ENCODE measurements around the gene SMAD5. TPM values are rescaled to one million over a fixed set of nuclear protein-coding genes. Genes with fewer than 3 reads are reported as not detected.

The SMAD5 gene
- total and polyA plus RNA-seq, 8 donors, result 4.3 to 46.1 (median 20.7) TPM

DNA sequence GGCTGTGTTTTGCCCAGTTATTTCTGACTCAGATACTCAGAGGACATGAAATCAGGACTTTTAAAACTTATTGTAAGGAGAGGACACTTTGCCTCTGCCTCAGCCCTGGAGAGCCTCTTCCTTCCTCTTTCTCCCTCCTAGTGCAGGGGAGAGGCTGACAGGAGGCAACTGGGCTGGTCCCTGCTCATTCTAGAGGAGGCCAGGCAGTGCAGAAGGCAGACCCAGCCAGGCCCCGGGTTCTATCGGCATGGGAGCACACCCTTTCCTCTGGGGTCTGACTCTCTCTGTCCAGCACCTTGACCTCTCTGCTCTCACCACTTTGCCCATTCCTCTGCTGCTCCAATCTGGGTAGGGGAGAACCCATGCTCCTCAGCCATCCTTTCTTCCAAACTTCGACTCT lies 76.3 kb downstream of the SMAD5 start:
- Histone ChIP-seq H3K4me1 (no peaks in the 10 kb centered on the region), H3K9me3 (no peaks in the 10 kb centered on the region), H3K36me3 (no peaks in the 10 kb centered on the region), H3K27me3 (no peaks in the 10 kb centered on the region), H3K27ac (no peak overlapping the region), H3K4me3 (no peak overlapping the region)
- 60 to 78% methylated on average over 3 of the region's 3 CpGs for WGBS, 2 donors
- TF ChIP-seq CTCF (IDR thresholded peaks at IDR 0.05), result no peak
- FAIRE-seq, result no peak
- no peak for DNase-seq
- intact Hi-C loops (cut with DNase I), result loop anchor here (5.0 to 10.0 kb wide), 2 partner anchors 322 to 324 kb away; no protein-coding TSS in a partner anchor
- no peak for ATAC-seq

DNA sequence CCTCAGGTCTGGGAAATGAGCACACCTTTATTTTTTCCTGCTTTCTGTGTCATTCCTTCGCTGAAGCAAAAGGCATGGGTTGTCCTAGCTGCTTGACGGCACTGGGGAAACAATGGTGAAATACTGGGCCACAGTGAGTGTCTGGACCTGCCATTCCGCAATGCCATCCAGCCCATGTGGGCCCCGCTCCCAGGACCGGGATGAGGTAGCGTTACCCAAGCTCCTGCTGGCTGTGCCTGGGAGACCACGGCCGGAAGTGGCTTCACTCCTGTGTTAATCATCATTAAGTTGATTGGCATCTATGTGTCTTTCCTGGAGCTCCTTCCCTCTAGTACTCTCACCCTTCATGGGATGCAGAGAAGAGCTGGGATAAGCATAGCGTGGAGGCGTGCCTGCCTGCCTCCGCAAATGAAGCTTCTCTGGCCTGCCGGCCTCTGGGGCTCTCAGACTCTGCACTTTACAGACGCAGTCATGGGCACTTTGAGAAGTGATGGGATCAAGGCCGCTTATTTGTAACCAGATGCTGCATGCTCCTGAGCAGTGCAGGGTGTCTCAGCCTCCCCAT lies 76.8 kb downstream of the SMAD5 start:
- ATAC-seq (no peak), DNase-seq (no peak), FAIRE-seq (no peak)
- Histone ChIP-seq H3K36me3 (no peaks in the 10 kb centered on the region), H3K9me3 (no peaks in the 10 kb centered on the region), H3K4me3 (no peak overlapping the region), H3K4me1 (no peaks in the 10 kb centered on the region), H3K27ac (no peak overlapping the region), H3K27me3 (no peaks in the 10 kb centered on the region)
- no peak for TF ChIP-seq CTCF (IDR thresholded peaks at IDR 0.05)
- 80 to 81% methylated on average over 14 of the region's 14 CpGs for whole genome bisulfite sequencing, 2 donors
- intact Hi-C loops (cut with DNase I), result loop anchor here (5.0 to 10.0 kb wide), 2 partner anchors 322 to 325 kb away; no protein-coding TSS in a partner anchor

DNA sequence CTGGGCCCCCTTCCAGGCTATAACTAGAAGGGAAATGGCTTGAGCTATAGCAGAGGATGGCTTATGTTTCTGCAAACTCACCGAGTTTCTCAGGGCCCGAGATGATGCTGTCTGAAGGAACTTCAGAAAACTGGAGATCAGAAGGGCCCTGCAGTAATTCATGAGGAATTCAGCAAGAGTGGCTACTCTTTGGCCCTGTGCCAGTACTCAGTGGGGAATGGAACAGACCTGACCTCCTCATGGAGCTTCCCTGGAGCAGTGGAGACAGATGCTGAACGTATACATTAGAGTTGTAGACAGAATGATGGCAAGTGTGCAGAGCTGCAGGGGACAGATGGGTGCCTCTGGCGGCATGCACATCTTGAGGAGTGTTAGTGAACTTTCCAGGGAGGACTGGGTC lies 77.6 kb downstream of the SMAD5 start:
- TF ChIP-seq CTCF (IDR thresholded peaks at IDR 0.05), result no peak
- Histone ChIP-seq H3K27ac (no peak overlapping the region), H3K4me3 (no peak overlapping the region), H3K36me3 (no peaks in the 10 kb centered on the region), H3K27me3 (no peaks in the 10 kb centered on the region), H3K9me3 (no peaks in the 10 kb centered on the region), H3K4me1 (no peaks in the 10 kb centered on the region)
- intact Hi-C loops (cut with DNase I), result loop anchor here in 1 of 3 donors (5.0 kb wide), 1 partner anchor 258 kb away; the partner anchor contains the start of gene LECT2
- no peak for DNase-seq
- FAIRE-seq, result no peak
- no peak for ATAC-seq
- WGBS, 2 donors, result 62 to 73% methylated on average over 4 of the region's 4 CpGs

- intact Hi-C loops (cut with DNase I), result loop anchor here in 1 of 3 donors (5.0 kb wide), 1 partner anchor 259 kb away; the partner anchor contains the start of gene LECT2
- H3K36me3 ChIP-seq, result no peaks in the 10 kb centered on the region
- ATAC-seq (no peak), FAIRE-seq (no peak), DNase-seq (no peak)
- 56 to 66% methylated on average over 10 of the region's 10 CpGs for WGBS, 2 donors
- no peaks in the 10 kb centered on the region for H3K4me1 ChIP-seq
- no peak overlapping the region for H3K27ac ChIP-seq
- no peaks in the 10 kb centered on the region for H3K27me3 ChIP-seq
- no peaks in the 10 kb centered on the region for H3K9me3 ChIP-seq
- TF ChIP-seq CTCF (IDR thresholded peaks at IDR 0.05), result no peak
- no peak overlapping the region for H3K4me3 ChIP-seq
Measured at GRCh38 chr5:136211282-136212040, 78.8 kb downstream of the SMAD5 start.

All from pancreas (tissue), 10 donors.